Activated CD4-positive, alpha-beta T cell treated with anti-CD3 and anti-CD28 coated beads for 36 hours (primary cell): ENCODE measurements around the gene KRTAP3-3. TPM values are rescaled to one million over a fixed set of nuclear protein-coding genes. Genes with fewer than 3 reads are reported as not detected.

Source experiments
- ATAC-seq: fragments of 200-7000 bp; cut with Tn5 transposase; one replicate; pipeline ENCODE4 v1.10.0; 2021; ENCODE audit warnings: mild to moderate bottlenecking, moderate library complexity
- CTCF ChIA-PET: fragments of 350-600 bp; sonication (Branson Sonifier 250); formaldehyde crosslinking; loops from one replicate; lab custom pipeline; 2021; ENCODE audit warnings: antibody characterized with exemption; lab: Charles Lee
- POLR2A ChIA-PET: fragments of 350-600 bp; sonication (Branson Sonifier 250); formaldehyde crosslinking; loops from one replicate; lab custom pipeline; 2021; ENCODE audit warnings: antibody characterized with exemption, inconsistent platforms; lab: Charles Lee
- DNase-seq: peaks from one replicate; pipeline ENCODE4 v3.0.0-alpha.2; 2020
- H3K27ac Mint-ChIP-seq: one replicate; pipeline ENCODE4 v1.8.0; 2021; ENCODE audit warnings: mixed read lengths
- H3K27me3 Mint-ChIP-seq: one replicate; pipeline ENCODE4 v1.8.0; 2021; ENCODE audit warnings: mixed read lengths
- H3K36me3 Mint-ChIP-seq: one replicate; pipeline ENCODE4 v1.8.0; 2021; ENCODE audit warnings: low read depth, mixed read lengths
- H3K4me1 Mint-ChIP-seq: one replicate; pipeline ENCODE4 v1.8.0; 2021; ENCODE audit warnings: mixed read lengths
- H3K4me3 Mint-ChIP-seq: one replicate; pipeline ENCODE4 v1.8.0; 2021; ENCODE audit warnings: mild to moderate bottlenecking, moderate library complexity, mixed read lengths
- H3K9me3 Mint-ChIP-seq: one replicate; pipeline ENCODE4 v1.8.0; 2021; ENCODE audit warnings: low read depth, mixed read lengths
- intact Hi-C, 2 experiments: fragments of 100-400 bp; cut with DNase I in 1 of 2; cut with micrococcal nuclease in 1 of 2; formaldehyde crosslinking; loops; one replicate each; pipeline versions ENCODE4 v1.14.2 to v1.15.1; 2022 to 2024; cut with DNase I, micrococcal nuclease
- total RNA-seq, 2 experiments: library from RNA; stranded (reverse); gene quantifications; one replicate each; pipeline ENCODE4 v1.2.3, GENCODE V29; 2021

The KRTAP3-3 gene
- total RNA-seq, 2 experiments from 2014 or later: not detected

DNA sequence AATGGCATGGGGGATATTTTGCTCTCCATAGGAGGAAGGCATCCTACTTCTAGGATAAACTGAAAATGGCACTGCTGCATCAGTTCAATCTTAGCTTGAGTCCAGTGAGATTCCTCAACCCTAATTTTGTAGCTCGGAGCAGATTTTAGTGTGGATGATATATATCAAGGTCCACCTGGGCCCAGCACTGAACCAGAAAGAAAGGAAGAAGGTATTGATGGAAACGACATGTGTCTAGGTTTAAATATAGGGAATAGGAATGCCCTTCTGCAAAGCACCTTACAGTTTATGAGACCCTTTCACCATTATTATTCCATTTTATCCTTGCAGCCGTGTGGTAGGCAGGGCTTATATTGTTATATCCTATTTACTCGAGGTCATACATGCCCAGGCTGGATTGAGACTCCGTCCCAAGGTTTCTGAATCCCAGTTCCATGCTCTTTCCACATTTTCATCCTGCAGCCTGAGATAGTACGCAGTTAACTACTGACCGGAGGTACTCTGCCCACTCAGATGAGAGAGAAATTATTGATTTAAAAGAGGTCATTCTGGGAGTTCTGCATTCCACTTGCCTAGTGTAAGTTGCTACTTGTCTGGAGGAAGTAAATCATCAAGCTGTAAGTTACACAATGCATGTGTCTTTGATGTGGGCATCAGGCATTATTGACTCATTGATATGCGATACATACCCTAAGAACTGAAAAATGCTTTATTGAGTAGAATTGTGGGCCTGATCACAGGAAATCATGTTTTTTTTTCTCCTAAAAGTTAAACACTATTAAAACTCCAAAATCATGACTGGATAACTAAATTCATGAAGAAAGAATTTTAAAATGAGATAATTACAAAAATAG is 37.3 kb downstream of the KRTAP3-3 start:
- ChIA-PET CTCF (interaction anchor here (0.6 to 1.6 kb wide), 4 partner anchors 8 to 591 kb away, joined by 3 to 5 read pairs (median 3); partner anchors contain the start of gene KRT12), POLR2A (no interaction called here)
- Mint-ChIP-seq H3K4me3 (no peak overlapping the region), H3K4me1 (peaks cover 2% of the 10 kb centered on the region), H3K9me3 (no peaks in the 10 kb centered on the region), H3K36me3 (no peaks in the 10 kb centered on the region), H3K27me3 (peaks cover 12% of the 10 kb centered on the region), H3K27ac (no peak overlapping the region)
- intact Hi-C loops: no loop called here
- ATAC-seq (no peak), DNase-seq (no peak)

DNA sequence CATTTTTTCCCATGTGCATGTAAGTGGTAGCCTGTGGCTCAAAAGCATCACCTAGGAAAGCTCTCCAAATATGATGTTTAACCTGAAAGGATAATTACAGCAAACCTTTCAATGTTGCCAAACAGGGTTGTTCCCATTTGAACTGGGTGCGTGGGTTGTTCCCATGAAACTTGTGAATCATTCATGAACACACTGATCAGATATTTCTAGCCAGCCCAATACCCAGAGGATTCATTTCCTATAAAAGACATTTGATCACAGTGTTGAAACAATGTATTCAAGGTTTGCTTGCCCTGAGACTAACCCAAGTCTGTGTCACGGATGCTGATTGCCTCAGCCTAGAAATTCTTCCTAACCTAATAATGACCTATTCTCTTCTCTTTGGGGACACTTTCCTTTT is 40.1 kb downstream of the KRTAP3-3 start:
- CTCF ChIA-PET: no interaction called here

DNA sequence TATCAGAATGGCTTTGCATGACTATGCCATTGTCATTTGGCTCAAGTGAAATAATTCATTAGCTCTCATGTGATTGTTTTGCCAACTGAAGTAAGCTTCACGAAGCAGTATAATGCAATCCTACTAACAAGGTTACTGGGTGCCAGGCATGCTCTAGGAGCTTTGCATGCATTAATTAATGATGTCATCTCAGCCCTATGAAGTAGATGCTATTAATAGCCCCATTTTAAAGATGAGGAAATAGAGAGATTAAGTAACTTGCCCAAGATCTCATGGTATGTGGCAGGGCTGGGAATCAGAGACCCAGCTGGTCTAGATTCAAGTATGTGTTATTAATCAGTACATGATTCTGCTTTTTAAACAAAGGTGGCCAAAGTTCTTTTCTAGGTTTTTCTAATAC is 41.3 kb downstream of the KRTAP3-3 start:
- Mint-ChIP-seq H3K27ac (no peak overlapping the region), H3K27me3 (peaks cover 30% of the 10 kb centered on the region)

More for the DNA sequence above, 40.1 kb downstream of the KRTAP3-3 start:
- Mint-ChIP-seq H3K36me3 (no peaks in the 10 kb centered on the region), H3K27ac (no peak overlapping the region), H3K4me3 (no peak overlapping the region), H3K27me3 (peaks cover 23% of the 10 kb centered on the region), H3K9me3 (no peaks in the 10 kb centered on the region), H3K4me1 (no peaks in the 10 kb centered on the region)
- peak; percentile 23 for DNase-seq
- ATAC-seq: peak; percentile 64
- POLR2A ChIA-PET: no interaction called here
- intact Hi-C loops: no loop called here

DNA sequence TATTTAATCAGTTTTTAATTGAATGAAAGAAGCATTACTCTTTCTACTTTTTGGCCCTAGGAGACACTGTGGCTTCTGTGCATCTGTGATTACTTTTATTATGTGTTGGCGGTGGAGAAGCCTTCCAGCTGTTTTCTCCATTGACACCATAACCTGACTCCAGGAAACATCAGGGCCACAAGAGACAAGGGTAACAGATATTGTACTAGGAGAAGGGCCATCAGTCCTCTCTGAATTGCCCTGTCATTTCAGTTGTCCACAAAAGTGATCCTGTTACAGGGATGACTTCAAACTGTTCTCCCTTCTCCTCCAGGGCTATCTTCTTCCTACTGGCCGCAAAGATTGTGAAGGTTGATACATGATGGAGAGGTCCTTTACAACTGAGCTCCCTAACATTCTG is 41.8 kb downstream of the KRTAP3-3 start:
- ATAC-seq: no peak
- CTCF ChIA-PET: interaction anchor here (0.7 kb wide), 1 partner anchor 9 kb away, joined by 3 read pairs; no protein-coding TSS in a partner anchor
- Mint-ChIP-seq H3K4me3 (no peak overlapping the region), H3K27me3 (peaks cover 33% of the 10 kb centered on the region), H3K4me1 (no peaks in the 10 kb centered on the region), H3K36me3 (no peaks in the 10 kb centered on the region), H3K27ac (no peak overlapping the region), H3K9me3 (no peaks in the 10 kb centered on the region)
- intact Hi-C loops: no loop called here
- DNase-seq: no peak
- POLR2A ChIA-PET: interaction anchor here (0.7 kb wide), 1 partner anchor 553 kb away, joined by 3 read pairs; the partner anchor contains the start of gene KRT13

More for the DNA sequence above, 41.3 kb downstream of the KRTAP3-3 start:
- H3K9me3 Mint-ChIP-seq: no peaks in the 10 kb centered on the region
- no peak for DNase-seq
- CTCF ChIA-PET: interaction anchor here (0.7 to 0.9 kb wide), 2 partner anchors 9 to 137 kb away, joined by 3 read pairs; no protein-coding TSS in a partner anchor
- no peak overlapping the region for H3K4me3 Mint-ChIP-seq
- H3K4me1 Mint-ChIP-seq: no peaks in the 10 kb centered on the region
- H3K36me3 Mint-ChIP-seq: no peaks in the 10 kb centered on the region
- POLR2A ChIA-PET: interaction anchor here (0.6 to 0.7 kb wide), 2 partner anchors 376 to 553 kb away, joined by 3 read pairs; partner anchors contain the start of gene KRT13
- ATAC-seq: no peak
- intact Hi-C loops: no loop called here

DNA sequence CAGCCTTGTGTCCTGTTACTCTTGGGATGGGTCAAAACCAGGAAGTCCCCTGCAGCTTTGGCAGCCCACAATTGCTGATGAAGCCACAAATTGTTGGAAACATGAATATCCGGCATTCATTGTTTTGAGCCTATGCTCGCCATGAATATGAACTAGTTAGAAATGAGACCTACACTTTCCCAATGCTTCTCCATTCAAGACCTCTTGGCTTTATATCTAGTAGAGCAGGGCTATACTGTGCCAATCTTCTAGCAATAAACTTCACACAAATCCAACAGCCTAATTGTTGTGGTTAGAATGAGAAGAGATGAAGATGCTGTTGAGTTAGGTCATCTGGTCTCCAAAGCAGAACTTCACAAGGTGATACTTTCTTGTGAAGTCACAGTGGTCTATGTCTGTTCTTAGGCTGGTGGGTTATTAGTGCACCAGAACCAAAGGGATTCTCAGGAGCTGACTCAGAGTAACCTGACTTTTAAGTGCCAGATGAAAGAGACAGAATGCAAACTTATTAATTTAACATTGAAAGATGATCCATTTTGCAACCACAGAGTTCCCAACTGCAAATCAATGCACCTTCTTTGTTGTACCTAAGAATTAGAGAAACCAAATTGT is 42.8 kb downstream of the KRTAP3-3 start:
- no peaks in the 10 kb centered on the region for H3K4me1 Mint-ChIP-seq
- DNase-seq: no peak
- intact Hi-C loops: no loop called here
- no peak for ATAC-seq
- peaks cover 41% of the 10 kb centered on the region for H3K27me3 Mint-ChIP-seq
- CTCF ChIA-PET: interaction anchor here (0.6 kb wide), 1 partner anchor 94 kb away, joined by 3 read pairs; no protein-coding TSS in a partner anchor
- H3K4me3 Mint-ChIP-seq: no peak overlapping the region
- POLR2A ChIA-PET: no interaction called here
- H3K36me3 Mint-ChIP-seq: no peaks in the 10 kb centered on the region
- H3K27ac Mint-ChIP-seq: no peak overlapping the region
- H3K9me3 Mint-ChIP-seq: no peaks in the 10 kb centered on the region

DNA sequence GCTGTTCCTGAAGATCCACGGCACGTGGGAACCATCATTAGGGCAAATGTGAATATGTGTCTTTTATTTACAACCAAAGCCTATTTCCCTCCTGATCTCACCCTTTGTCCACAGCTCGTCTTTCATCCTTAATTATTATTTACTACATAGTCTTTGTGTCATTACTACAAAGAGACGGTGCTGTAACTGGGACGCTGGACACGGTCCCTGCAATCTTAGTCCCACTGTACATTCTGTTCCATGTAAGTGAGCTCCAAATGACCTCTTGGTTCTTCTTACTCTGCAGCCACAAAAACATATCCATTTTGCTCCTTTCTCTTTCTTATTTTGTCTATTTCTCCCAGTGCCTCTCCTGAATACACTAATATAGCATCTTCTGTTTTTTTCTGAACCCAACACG is 43.8 kb downstream of the KRTAP3-3 start:
- H3K27me3 Mint-ChIP-seq: peaks cover 43% of the 10 kb centered on the region
- DNase-seq (no peak), ATAC-seq (no peak)
- intact Hi-C loops: no loop called here
- no peak overlapping the region for H3K4me3 Mint-ChIP-seq
- no peaks in the 10 kb centered on the region for H3K36me3 Mint-ChIP-seq
- POLR2A ChIA-PET: no interaction called here
- H3K27ac Mint-ChIP-seq: no peak overlapping the region
- CTCF ChIA-PET: no interaction called here
- H3K4me1 Mint-ChIP-seq: no peaks in the 10 kb centered on the region
- no peaks in the 10 kb centered on the region for H3K9me3 Mint-ChIP-seq

DNA sequence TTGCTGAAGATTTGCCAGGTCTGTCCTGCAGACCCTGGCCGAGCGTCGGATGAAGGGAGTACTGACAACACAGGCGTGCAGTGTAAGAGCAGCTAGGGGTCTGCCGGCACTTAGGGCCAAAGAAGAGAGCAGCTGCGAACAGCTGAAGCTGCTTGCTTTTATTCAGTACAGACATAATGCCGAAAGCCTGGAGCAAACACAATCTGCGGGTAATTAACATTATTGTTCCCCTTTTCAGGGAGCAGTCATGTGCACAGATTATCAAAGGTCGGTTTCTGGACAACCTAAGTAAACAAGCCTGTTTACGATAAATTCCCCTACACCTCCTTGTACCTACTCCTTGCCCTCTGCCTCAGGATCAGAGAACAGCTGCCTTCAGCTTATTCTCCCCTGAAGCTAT is 44.5 kb downstream of the KRTAP3-3 start:
- ChIA-PET POLR2A (no interaction called here), CTCF (no interaction called here)
- ATAC-seq (no peak), DNase-seq (no peak)
- H3K4me3 Mint-ChIP-seq: no peak overlapping the region
- H3K4me1 Mint-ChIP-seq: no peaks in the 10 kb centered on the region
- H3K9me3 Mint-ChIP-seq: no peaks in the 10 kb centered on the region
- no peak overlapping the region for H3K27ac Mint-ChIP-seq
- peaks cover 44% of the 10 kb centered on the region for H3K27me3 Mint-ChIP-seq
- intact Hi-C loops: no loop called here
- H3K36me3 Mint-ChIP-seq: no peaks in the 10 kb centered on the region

DNA sequence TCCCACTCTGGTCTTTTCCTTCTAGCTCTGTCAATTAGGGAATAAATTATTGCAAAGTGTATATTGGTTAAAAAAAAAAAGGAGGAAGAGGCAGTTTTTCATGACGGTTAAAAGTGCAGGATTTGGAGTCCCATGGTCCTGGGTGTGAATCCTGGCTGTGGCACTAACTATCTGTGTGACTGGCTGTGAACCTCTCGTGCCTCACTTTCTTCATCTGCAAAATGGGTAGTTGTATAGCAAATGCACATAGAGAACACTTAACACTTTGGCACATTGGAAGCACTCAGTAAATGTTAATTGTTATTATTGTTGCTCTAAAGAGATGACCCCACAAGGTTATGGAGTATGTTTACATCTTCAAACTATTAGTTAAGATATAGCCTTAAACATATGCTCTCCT is 46.0 kb downstream of the KRTAP3-3 start:
- Mint-ChIP-seq H3K27ac (no peak overlapping the region), H3K4me1 (no peaks in the 10 kb centered on the region), H3K4me3 (no peak overlapping the region), H3K36me3 (no peaks in the 10 kb centered on the region), H3K9me3 (no peaks in the 10 kb centered on the region), H3K27me3 (peaks cover 48% of the 10 kb centered on the region)
- CTCF ChIA-PET: interaction anchor here (1.3 kb wide), 1 partner anchor 601 kb away, joined by 5 read pairs; no protein-coding TSS in a partner anchor
- no peak for ATAC-seq
- POLR2A ChIA-PET: no interaction called here
- intact Hi-C loops: no loop called here
- no peak for DNase-seq

DNA sequence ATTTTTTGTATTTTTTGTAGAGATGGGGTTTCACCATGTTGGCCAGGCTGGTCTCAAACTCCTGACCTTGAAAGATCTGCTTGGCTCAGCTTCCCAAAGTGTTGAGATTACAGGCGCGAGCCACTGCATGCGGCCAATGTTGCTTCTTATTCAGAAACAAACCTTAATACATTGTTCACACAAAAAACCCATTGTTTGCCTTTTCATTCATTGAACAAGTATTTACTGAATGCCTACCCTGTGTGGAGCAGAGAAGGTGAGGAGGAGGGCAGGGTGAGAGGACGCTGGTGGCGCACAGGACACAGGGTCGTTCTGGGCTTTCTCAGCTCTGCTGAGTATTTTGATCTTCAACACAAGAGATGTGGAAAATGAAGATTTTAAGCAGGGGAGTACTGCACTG is 48.5 kb downstream of the KRTAP3-3 start:
- DNase-seq (no peak), ATAC-seq (no peak)
- intact Hi-C loops: no loop called here
- H3K4me3 Mint-ChIP-seq: no peak overlapping the region
- H3K9me3 Mint-ChIP-seq: no peaks in the 10 kb centered on the region
- H3K27ac Mint-ChIP-seq: no peak overlapping the region
- POLR2A ChIA-PET: no interaction called here
- no peaks in the 10 kb centered on the region for H3K36me3 Mint-ChIP-seq
- CTCF ChIA-PET: interaction anchor here (1.5 kb wide), 1 partner anchor 717 kb away, joined by 4 read pairs; no protein-coding TSS in a partner anchor
- H3K27me3 Mint-ChIP-seq: peaks cover 44% of the 10 kb centered on the region
- H3K4me1 Mint-ChIP-seq: no peaks in the 10 kb centered on the region

DNA sequence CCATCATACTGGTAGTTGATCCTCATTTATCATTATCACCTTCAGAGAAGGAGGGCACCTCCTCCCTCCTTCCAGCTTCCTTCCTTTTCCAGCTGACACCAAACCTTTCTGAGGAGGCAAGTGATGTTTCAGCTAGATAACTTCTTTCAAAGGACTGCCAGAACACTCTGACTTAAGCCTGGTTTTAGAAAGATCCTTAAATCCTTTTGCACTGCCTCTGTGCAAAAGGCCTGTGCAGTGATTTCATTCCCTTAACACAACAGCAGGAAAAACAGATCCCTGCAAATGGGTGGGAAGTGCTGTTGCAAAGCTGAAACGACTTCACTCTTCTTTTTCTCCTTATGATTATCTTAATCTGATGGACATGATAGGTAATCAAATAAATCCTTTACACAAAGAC is 49.4 kb downstream of the KRTAP3-3 start:
- POLR2A ChIA-PET: no interaction called here
- CTCF ChIA-PET: interaction anchor here (1.5 kb wide), 1 partner anchor 718 kb away, joined by 4 read pairs; no protein-coding TSS in a partner anchor
- DNase-seq: no peak

More for the DNA sequence above, 49.4 kb downstream of the KRTAP3-3 start:
- Mint-ChIP-seq H3K4me3 (no peak overlapping the region), H3K27ac (no peak overlapping the region), H3K27me3 (peaks cover 39% of the 10 kb centered on the region), H3K9me3 (no peaks in the 10 kb centered on the region), H3K36me3 (no peaks in the 10 kb centered on the region), H3K4me1 (no peaks in the 10 kb centered on the region)
- no peak for ATAC-seq
- intact Hi-C loops: no loop called here
